ENCODE results near the gene PPP2R5A. TPM values are rescaled to one million over a fixed set of nuclear protein-coding genes. Genes with fewer than 3 reads are reported as not detected.

PPP2R5A gene
- total and polyA plus RNA-seq, 2 of the 8 experiments (the other 6 are each of a cell fraction or from before 2014, with no cell fraction given), result 14.6 to 36.3 TPM

DNA sequence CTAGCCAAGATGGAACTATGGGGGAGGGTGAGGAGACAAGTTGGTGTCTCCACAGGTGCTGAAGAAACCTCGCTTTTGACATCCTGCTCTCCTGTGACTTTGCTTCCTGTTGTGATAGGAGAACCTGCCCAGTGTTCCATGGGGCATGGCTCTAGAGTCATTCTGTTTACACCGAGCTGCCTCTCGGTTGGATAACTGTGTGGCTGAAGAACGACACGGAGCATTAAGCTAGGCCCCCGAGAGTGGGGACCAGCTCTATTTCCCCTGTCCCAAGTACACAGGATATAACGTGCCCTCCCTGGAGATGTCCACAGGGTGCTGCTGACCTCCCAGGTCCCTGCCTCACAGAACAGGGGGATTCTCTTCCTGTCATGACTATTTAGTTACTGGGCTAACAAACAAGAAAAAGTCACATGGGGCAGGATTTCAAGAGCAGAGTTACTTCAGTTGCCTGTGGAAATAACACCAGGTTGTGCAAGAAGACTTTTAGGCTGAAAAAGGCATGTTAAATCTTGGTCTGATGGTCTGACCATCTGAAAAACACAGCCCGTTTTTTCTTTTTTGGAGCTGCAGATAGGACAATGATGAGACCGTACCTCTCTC, 29.4 kb upstream of the PPP2R5A start:
- Histone ChIP-seq H3K9ac (replicated peaks in 1 of 4; ENCODE audit: extremely low read depth in 1 of 4, low read depth in 3 of 4, low read length in 3 of 4) (no peak overlapping the region), H4K8ac (ENCODE audit: extremely low read depth, insufficient read depth, low read length) (no peak overlapping the region), H3K14ac (ENCODE audit: insufficient read length) (no peak overlapping the region), H3K9me3 (ENCODE audit: insufficient read depth in 2 of 2, low read depth in 1 of 2, low read length in 1 of 2) (no peaks in the 10 kb centered on the region), H3K36me3 (ENCODE audit: control insufficient read depth in 2 of 4, insufficient read depth in 4 of 4, low read length in 3 of 4) (no peaks in the 10 kb centered on the region), H3K23ac (ENCODE audit: insufficient read length) (no peak overlapping the region), H2BK12ac (ENCODE audit: low read depth, low read length) (no peak overlapping the region), H2BK15ac (ENCODE audit: low read length) (no peak overlapping the region), H3K4ac (replicated peaks; ENCODE audit: insufficient read length, low read depth, low read length) (no peak overlapping the region), H4K20me1 (replicated peaks in 1 of 2; ENCODE audit: control insufficient read depth in 1 of 2, insufficient read depth in 2 of 2, low read length in 2 of 2) (no peaks in the 10 kb centered on the region), H3K4me2 (ENCODE audit: insufficient read depth in 1 of 2, low read depth in 2 of 2, low read length in 2 of 2) (no peak overlapping the region), H3K79me1 (ENCODE audit: low read depth, low read length) (no peaks in the 10 kb centered on the region), H3K4me1 (replicated peaks in 1 of 4; ENCODE audit: control insufficient read depth in 3 of 4, insufficient read depth in 4 of 4, low read length in 3 of 4) (no peaks in the 10 kb centered on the region), H3K27me3 (replicated peaks in 1 of 4; ENCODE audit: control insufficient read depth in 3 of 4, extremely low read depth in 1 of 4, insufficient read depth in 3 of 4, low read length in 3 of 4) (no peaks in the 10 kb centered on the region), H4K5ac (ENCODE audit: insufficient read length, low read depth, low read length) (no peak overlapping the region), H3K27ac (ENCODE audit: low read depth, low read length) (no peak overlapping the region), H4K91ac (replicated peaks; ENCODE audit: insufficient read length, low read length) (no peak overlapping the region), H3K18ac (ENCODE audit: extremely low read depth, low read length) (no peak overlapping the region), H2BK120ac (replicated peaks; ENCODE audit: low read depth, low read length) (no peak overlapping the region), H3K23me2 (ENCODE audit: low read depth, low read length) (no peaks in the 10 kb centered on the region), H3K56ac (replicated peaks; ENCODE audit: insufficient read length, low read depth, low read length) (no peak overlapping the region), H2AK5ac (ENCODE audit: low read depth, low read length) (no peak overlapping the region), H2AFZ (ENCODE audit: low read length) (peak overlapping the region; percentile 31; the same call in 1 of the 2 replicates), H3K4me3 (ENCODE audit: extremely low read depth in 1 of 4, insufficient read depth in 2 of 4, low read depth in 3 of 4, low read length in 4 of 4) (no peak overlapping the region), H3K79me2 (ENCODE audit: control insufficient read depth in 1 of 2, insufficient read depth in 2 of 2, low read length in 2 of 2) (no peaks in the 10 kb centered on the region), H2BK5ac (ENCODE audit: low read depth, low read length) (no peak overlapping the region), H2BK20ac (ENCODE audit: low read length) (no peak overlapping the region)
- WGBS, 2 experiments (ENCODE audit: extremely low coverage in 1 of 2, insufficient coverage in 1 of 2, insufficient read length in 1 of 2, insufficient replicate concordance in 2 of 2, low coverage in 1 of 2, low lambda C conversion rate in 2 of 2, missing lambda C conversion rate in 1 of 2), result 86% methylated on average over 9 of the region's 9 CpGs; no CpG with 5 or more reads in 1 of the 2 experiments
- DNase-seq (ENCODE audit: low read depth in 1 of 2, low spot score in 2 of 2) (no peak), FAIRE-seq (no peak)
- ChIA-PET CTCF (ENCODE audit: partially characterized antibody) (interaction anchor here (0.8 to 1.3 kb wide), 2 partner anchors 13 to 185 kb away, joined by 3 to 4 read pairs; no protein-coding TSS in a partner anchor), POLR2A (ENCODE audit: partially characterized antibody) (interaction anchor here (0.8 kb wide), 1 partner anchor 14 kb away, joined by 3 read pairs; no protein-coding TSS in a partner anchor)
- TF ChIP-seq CREB1 (IDR thresholded peaks at IDR 0.05), result no peak
- no peak for TF ChIP-seq NRF1 (IDR thresholded peaks at IDR 0.05; ENCODE audit: low read depth, low read length)
- TF ChIP-seq, protein P1, sequence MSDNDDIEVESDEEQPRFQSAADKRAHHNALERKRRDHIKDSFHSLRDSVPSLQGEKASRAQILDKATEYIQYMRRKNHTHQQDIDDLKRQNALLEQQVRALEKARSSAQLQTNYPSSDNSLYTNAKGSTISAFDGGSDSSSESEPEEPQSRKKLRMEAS (IDR thresholded peaks at IDR 0.05), result no peak
- no peak for TF ChIP-seq CEBPB (IDR thresholded peaks at IDR 0.05; ENCODE audit: low read depth, low read length)
- TF ChIP-seq EZH2 (IDR thresholded peaks at IDR 0.05; ENCODE audit: low read depth, low read length, severe bottlenecking), result no peak
- TF ChIP-seq MAFK (IDR thresholded peaks at IDR 0.05; ENCODE audit: low read depth, low read length), result no peak
- TF ChIP-seq, protein P2, sequence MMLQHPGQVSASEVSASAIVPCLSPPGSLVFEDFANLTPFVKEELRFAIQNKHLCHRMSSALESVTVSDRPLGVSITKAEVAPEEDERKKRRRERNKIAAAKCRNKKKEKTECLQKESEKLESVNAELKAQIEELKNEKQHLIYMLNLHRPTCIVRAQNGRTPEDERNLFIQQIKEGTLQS (IDR thresholded peaks at IDR 0.05; ENCODE audit: insufficient read depth, low read depth, low read length), result no peak
- TF ChIP-seq SIRT6 (IDR thresholded peaks at IDR 0.05; ENCODE audit: low read length), result no peak
- no peak for TF ChIP-seq BCL11A (IDR thresholded peaks at IDR 0.05; ENCODE audit: low read depth in 2 of 2, low read length in 2 of 2)
- TF ChIP-seq ZNF274 (IDR thresholded peaks at IDR 0.05; ENCODE audit: borderline replicate concordance, extremely low read depth, low read length), result no peak
- no peak for TF ChIP-seq SAP30 (IDR thresholded peaks at IDR 0.05; ENCODE audit: insufficient read depth, insufficient replicate concordance, low read length)
- no peak for TF ChIP-seq E2F6 (IDR thresholded peaks at IDR 0.05)
